HEK293 (cell line): Measurements from ENCODE around the gene ITGB1.

Source experiments
- CTCF ChIA-PET: fragments of 350-600 bp; formaldehyde crosslinking; extraction: SDS; loops from one replicate; lab custom pipeline; 2021; ENCODE audit warnings: antibody characterized with exemption; lab: Yijun Ruan, JAX
- POLR2A ChIA-PET: fragments of 300-600 bp; formaldehyde crosslinking; extraction: SDS; loops from one replicate; lab custom pipeline; 2020; ENCODE audit warnings: antibody characterized with exemption, inconsistent platforms; lab: Yijun Ruan, JAX
- H3K27ac ChIP-seq: fragments of 200-500 bp; sonication (Bioruptor generic); 2 replicates; pipeline ENCODE4 v1.5.1; 2014; ENCODE audit warnings: low read depth, low read length, control low read depth, inconsistent platforms; ENCODE audit errors: extremely low read depth
- H3K36me3 ChIP-seq, 2 experiments: fragments of 200-500 bp in 1 of 2; sonication (Bioruptor generic) in 1 of 2; 1 replicate in 1 of 2; 2 replicates in 1 of 2; pipeline ENCODE4 v1.5.1; 2014 to 2017; ENCODE audit warnings: inconsistent platforms in 2 of 2, low read length in 2 of 2; ENCODE audit not compliant: control insufficient read depth in 2 of 2, insufficient read depth in 1 of 2
- H3K4me1 ChIP-seq: fragments of 200-500 bp; sonication (Bioruptor generic); 2 replicates; pipeline ENCODE4 v1.5.1; 2014; ENCODE audit warnings: mild to moderate bottlenecking, low read length, inconsistent platforms; ENCODE audit not compliant: control insufficient read depth, insufficient read depth
- H3K4me3 ChIP-seq: 2 replicates; pipeline ENCODE4 v1.5.1; 2011; ENCODE audit warnings: low read depth, mild to moderate bottlenecking, control low read depth, low read length, moderate library complexity
- H3K9me3 ChIP-seq: fragments of 200-500 bp; sonication (Bioruptor generic); 2 replicates; pipeline ENCODE4 v1.5.1; 2014; ENCODE audit warnings: low read depth, low read length, inconsistent platforms; ENCODE audit not compliant: control insufficient read depth, insufficient read depth
- EGR2 ChIP-seq: fragments of 450-650 bp; formaldehyde crosslinking; IDR thresholded peaks from 2 replicates; pipeline ENCODE4 v1.5.1; 2016; ENCODE audit warnings: low read depth, missing biosample characterization, missing genetic modification characterization
- FEZF1 ChIP-seq: fragments of 450-650 bp; formaldehyde crosslinking; IDR thresholded peaks from 2 replicates; pipeline ENCODE4 v1.5.1; 2016; ENCODE audit warnings: missing biosample characterization, missing genetic modification characterization
- PRDM1 ChIP-seq: fragments of 450-650 bp; formaldehyde crosslinking; IDR thresholded peaks from 2 replicates; pipeline ENCODE4; 2016; ENCODE audit warnings: missing biosample characterization, missing genetic modification characterization
- YY2 ChIP-seq: fragments of 450-650 bp; formaldehyde crosslinking; IDR thresholded peaks from 2 replicates; pipeline ENCODE4 v1.5.1; 2016; ENCODE audit warnings: missing biosample characterization, missing genetic modification characterization
- ZBTB17 ChIP-seq: fragments of 450-650 bp; formaldehyde crosslinking; IDR thresholded peaks from 2 replicates; pipeline ENCODE4 v1.5.1; 2016; ENCODE audit warnings: missing biosample characterization, missing genetic modification characterization
- ZNF121 ChIP-seq: fragments of 450-650 bp; formaldehyde crosslinking; IDR thresholded peaks from 2 replicates; pipeline ENCODE4 v1.5.1; 2016; ENCODE audit warnings: missing biosample characterization, missing genetic modification characterization
- ZNF155 ChIP-seq: fragments of 450-650 bp; formaldehyde crosslinking; IDR thresholded peaks from 2 replicates; pipeline ENCODE4 v1.5.1; 2016; ENCODE audit warnings: missing biosample characterization, missing genetic modification characterization
- ZNF211 ChIP-seq: fragments of 450-650 bp; formaldehyde crosslinking; IDR thresholded peaks from 2 replicates; pipeline ENCODE4 v1.5.1; 2016; ENCODE audit warnings: low read depth, missing biosample characterization, missing genetic modification characterization
- ZNF24 ChIP-seq: fragments of 450-650 bp; formaldehyde crosslinking; IDR thresholded peaks from 2 replicates; pipeline ENCODE4 v1.5.1; 2016; ENCODE audit warnings: missing biosample characterization, missing genetic modification characterization
- ZNF302 ChIP-seq: fragments of 450-650 bp; formaldehyde crosslinking; IDR thresholded peaks from 2 replicates; pipeline ENCODE4 v1.5.1; 2016; ENCODE audit warnings: missing biosample characterization, missing genetic modification characterization, low read depth
- ZNF324 ChIP-seq: fragments of 450-650 bp; formaldehyde crosslinking; IDR thresholded peaks from 2 replicates; pipeline ENCODE4 v1.5.1; 2016; ENCODE audit warnings: missing biosample characterization, missing genetic modification characterization
- ZNF341 ChIP-seq: fragments of 450-650 bp; formaldehyde crosslinking; IDR thresholded peaks from 2 replicates; pipeline ENCODE4; 2016; ENCODE audit warnings: low read depth, missing biosample characterization, missing genetic modification characterization
- ZNF37A ChIP-seq: fragments of 450-650 bp; IDR thresholded peaks from 2 replicates; pipeline ENCODE4 v1.5.1; 2018; ENCODE audit warnings: missing biosample characterization, missing genetic modification characterization
- ZNF610 ChIP-seq: fragments of 450-650 bp; formaldehyde crosslinking; IDR thresholded peaks from 2 replicates; pipeline ENCODE4 v1.5.1; 2016; ENCODE audit warnings: missing biosample characterization, missing genetic modification characterization, borderline replicate concordance
- ZNF660 ChIP-seq: fragments of 450-650 bp; IDR thresholded peaks from 2 replicates; pipeline ENCODE4 v1.5.1; 2018; ENCODE audit warnings: missing biosample characterization, mild to moderate bottlenecking, missing genetic modification characterization
- ZNF837 ChIP-seq: fragments of 450-650 bp; formaldehyde crosslinking; IDR thresholded peaks from 2 replicates; pipeline ENCODE4 v1.5.1; 2016; ENCODE audit warnings: missing biosample characterization, missing genetic modification characterization
- TF ChIP-seq, protein P1 (sequence below): fragments of 450-650 bp; formaldehyde crosslinking; IDR thresholded peaks from 2 replicates; pipeline ENCODE4 v1.5.1; 2016; ENCODE audit warnings: missing biosample characterization, missing genetic modification characterization
- TF ChIP-seq, protein P2 (sequence below): fragments of 450-650 bp; formaldehyde crosslinking; IDR thresholded peaks from 2 replicates; pipeline ENCODE4 v1.5.1; 2016; ENCODE audit warnings: missing biosample characterization, missing genetic modification characterization
- TF ChIP-seq, protein P3 (sequence below): fragments of 450-650 bp; formaldehyde crosslinking; IDR thresholded peaks from 2 replicates; pipeline ENCODE4 v1.5.1; 2017; ENCODE audit warnings: missing biosample characterization, missing genetic modification characterization
- TF ChIP-seq, protein P4 (sequence below): fragments of 450-650 bp; formaldehyde crosslinking; IDR thresholded peaks from 2 replicates; pipeline ENCODE4 v1.5.1; 2016; ENCODE audit warnings: missing biosample characterization, missing genetic modification characterization
- TF ChIP-seq, protein P5 (sequence below): fragments of 450-650 bp; formaldehyde crosslinking; IDR thresholded peaks from 2 replicates; pipeline ENCODE4 v1.5.1; 2016; ENCODE audit warnings: missing biosample characterization, missing genetic modification characterization

The ITGB1 gene

DNA sequence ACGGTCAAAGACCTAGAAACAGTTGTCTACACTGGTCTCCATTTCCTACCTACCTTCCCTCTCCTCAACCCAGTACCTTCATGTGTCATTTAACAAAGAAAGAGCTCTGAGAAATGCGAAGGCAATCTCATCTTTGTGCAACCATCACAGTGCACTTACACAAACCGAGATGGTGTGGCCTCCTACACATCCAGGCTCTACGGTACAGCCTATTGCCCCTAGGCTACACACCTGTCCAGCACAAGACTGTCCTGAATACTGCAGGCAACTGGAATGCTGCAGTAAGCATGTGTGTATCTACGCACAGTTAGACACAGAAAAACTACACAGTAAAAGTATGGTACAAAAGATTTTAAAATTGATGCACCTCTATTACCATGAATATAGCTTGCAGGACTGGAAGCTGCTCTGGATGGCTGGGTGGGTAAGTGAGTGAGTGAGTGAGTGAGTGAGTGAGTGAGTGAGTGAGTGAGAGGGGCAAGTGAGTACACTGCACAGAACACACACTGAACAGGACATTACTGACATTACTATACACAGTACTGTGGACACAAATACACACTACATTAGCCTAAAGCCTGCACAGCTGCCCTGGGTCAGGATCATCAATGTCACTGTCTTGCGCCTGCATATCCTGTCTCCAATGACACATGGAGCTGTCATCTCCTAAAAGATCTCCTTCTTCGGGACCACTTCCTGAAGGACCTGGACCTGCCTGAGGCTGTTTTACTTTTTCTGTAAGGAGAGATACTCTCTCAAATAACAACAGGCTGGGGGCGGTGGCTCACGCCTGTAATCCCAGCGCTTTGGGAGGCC is 18.5 kb downstream of the ITGB1 start:
- no peak overlapping the region for H3K27ac ChIP-seq
- peaks cover 0 to 7% of the 10 kb centered on the region in 2 experiments; a peak in 1 of 3 replicates for H3K36me3 ChIP-seq
- H3K4me1 ChIP-seq = peaks cover 13% of the 10 kb centered on the region
- no peaks in the 10 kb centered on the region for H3K9me3 ChIP-seq
- H3K4me3 ChIP-seq = no peak overlapping the region
- POLR2A ChIA-PET = no interaction called here
- TF ChIP-seq PRDM1 (tag by site-specific recombination) (peak; percentile 74), ZNF121 (tag by site-specific recombination) (no peak)
- TF ChIP-seq, all 188 proteins: peak for 1
- CTCF ChIA-PET = interaction anchor here (1.2 kb wide), 1 partner anchor 15 kb away, joined by 3 read pairs; no protein-coding TSS in a partner anchor

DNA sequence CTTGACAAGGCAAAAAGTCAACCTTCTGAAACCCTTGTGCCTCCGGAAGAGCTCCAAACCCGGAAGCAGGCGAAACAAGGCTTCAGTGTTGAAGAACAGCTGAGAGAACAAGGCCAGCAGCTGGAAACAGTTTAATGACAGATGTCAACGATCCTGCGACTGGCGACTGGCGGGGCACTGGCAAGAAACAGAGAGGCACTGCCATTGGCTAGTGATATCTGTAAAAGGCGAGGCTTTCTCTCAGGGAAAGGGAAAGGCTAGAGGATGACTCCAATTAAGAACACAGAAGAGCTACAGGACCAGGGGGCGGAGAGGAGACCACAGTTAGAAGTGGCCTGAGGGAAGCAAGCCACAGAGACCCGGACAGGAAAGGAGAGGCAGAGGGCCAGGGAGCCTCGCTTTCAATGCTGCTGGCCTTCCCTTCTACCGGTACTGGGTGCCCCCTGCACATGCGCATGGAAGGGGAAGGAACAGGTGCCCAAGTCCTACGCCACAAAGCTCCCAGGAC is 19.4 kb downstream of the ITGB1 start:
- CTCF ChIA-PET = interaction anchor here (1.2 kb wide), 1 partner anchor 16 kb away, joined by 3 read pairs; no protein-coding TSS in a partner anchor
- POLR2A ChIA-PET = no interaction called here
- no peak overlapping the region for H3K4me3 ChIP-seq
- peaks cover 13% of the 10 kb centered on the region for H3K4me1 ChIP-seq
- peaks cover 4 to 12% of the 10 kb centered on the region in 2 experiments; a peak in 2 of 3 replicates for H3K36me3 ChIP-seq
- H3K9me3 ChIP-seq = no peaks in the 10 kb centered on the region
- H3K27ac ChIP-seq = no peak overlapping the region
- no peak for TF ChIP-seq ZNF660
- no peak for TF ChIP-seq YY2 (tag by site-specific recombination)
- peak; percentile 75 for TF ChIP-seq PRDM1 (tag by site-specific recombination)
- TF ChIP-seq, protein P1, sequence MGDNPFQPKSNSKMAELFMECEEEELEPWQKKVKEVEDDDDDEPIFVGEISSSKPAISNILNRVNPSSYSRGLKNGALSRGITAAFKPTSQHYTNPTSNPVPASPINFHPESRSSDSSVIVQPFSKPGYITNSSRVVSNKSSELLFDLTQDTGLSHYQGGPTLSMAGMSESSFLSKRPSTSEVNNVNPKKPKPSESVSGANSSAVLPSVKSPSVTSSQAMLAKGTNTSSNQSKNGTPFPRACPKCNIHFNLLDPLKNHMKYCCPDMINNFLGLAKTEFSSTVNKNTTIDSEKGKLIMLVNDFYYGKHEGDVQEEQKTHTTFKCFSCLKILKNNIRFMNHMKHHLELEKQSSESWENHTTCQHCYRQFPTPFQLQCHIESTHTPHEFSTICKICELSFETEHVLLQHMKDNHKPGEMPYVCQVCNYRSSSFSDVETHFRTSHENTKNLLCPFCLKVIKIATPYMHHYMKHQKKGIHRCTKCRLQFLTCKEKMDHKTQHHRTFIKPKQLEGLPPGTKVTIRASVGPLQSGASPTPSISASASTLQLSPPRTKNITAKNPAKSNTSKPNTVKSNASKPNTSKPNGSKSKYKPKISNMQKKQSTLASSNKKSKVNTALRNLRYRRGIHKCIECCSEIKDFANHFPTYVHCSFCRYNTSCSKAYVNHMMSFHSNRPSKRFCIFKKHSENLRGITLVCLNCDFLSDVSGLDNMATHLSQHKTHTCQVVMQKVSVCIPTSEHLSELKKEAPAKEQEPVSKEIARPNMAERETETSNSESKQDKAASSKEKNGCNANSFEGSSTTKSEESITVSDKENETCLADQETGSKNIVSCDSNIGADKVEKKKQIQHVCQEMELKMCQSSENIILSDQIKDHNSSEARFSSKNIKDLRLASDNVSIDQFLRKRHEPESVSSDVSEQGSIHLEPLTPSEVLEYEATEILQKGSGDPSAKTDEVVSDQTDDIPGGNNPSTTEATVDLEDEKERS (tag by site-specific recombination) = no peak
- TF ChIP-seq, protein P2, sequence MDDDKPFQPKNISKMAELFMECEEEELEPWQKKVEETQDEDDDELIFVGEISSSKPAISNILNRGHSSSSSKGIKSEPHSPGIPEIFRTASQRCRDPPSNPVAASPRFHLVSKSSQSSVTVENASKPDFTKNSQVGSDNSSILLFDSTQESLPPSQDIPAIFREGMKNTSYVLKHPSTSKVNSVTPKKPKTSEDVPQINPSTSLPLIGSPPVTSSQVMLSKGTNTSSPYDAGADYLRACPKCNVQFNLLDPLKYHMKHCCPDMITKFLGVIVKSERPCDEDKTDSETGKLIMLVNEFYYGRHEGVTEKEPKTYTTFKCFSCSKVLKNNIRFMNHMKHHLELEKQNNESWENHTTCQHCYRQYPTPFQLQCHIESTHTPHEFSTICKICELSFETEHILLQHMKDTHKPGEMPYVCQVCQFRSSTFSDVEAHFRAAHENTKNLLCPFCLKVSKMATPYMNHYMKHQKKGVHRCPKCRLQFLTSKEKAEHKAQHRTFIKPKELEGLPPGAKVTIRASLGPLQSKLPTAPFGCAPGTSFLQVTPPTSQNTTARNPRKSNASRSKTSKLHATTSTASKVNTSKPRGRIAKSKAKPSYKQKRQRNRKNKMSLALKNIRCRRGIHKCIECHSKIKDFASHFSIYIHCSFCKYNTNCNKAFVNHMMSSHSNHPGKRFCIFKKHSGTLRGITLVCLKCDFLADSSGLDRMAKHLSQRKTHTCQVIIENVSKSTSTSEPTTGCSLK (tag by site-specific recombination) = no peak
- TF ChIP-seq ZNF211 (tag by site-specific recombination) = no peak
- TF ChIP-seq ZNF24 = no peak
- TF ChIP-seq ZNF341 (tag by site-specific recombination) = peak; percentile 40; the same call in 1 of the 2 replicates
- TF ChIP-seq ZNF302 (tag by site-specific recombination) = no peak
- no peak for TF ChIP-seq ZNF837 (tag by site-specific recombination)
- no peak for TF ChIP-seq ZNF610 (tag by site-specific recombination)
- no peak for TF ChIP-seq ZNF121 (tag by site-specific recombination)
- peak; percentile 59; the same call in 1 of the 2 replicates for TF ChIP-seq ZBTB17
- TF ChIP-seq ZNF324 = no peak
- TF ChIP-seq EGR2 = no peak
- TF ChIP-seq, protein P3, sequence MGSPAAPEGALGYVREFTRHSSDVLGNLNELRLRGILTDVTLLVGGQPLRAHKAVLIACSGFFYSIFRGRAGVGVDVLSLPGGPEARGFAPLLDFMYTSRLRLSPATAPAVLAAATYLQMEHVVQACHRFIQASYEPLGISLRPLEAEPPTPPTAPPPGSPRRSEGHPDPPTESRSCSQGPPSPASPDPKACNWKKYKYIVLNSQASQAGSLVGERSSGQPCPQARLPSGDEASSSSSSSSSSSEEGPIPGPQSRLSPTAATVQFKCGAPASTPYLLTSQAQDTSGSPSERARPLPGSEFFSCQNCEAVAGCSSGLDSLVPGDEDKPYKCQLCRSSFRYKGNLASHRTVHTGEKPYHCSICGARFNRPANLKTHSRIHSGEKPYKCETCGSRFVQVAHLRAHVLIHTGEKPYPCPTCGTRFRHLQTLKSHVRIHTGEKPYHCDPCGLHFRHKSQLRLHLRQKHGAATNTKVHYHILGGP (tag by site-specific recombination) = no peak
- no peak for TF ChIP-seq ZNF155 (tag by site-specific recombination)
- no peak for TF ChIP-seq ZNF37A (tag by site-specific recombination)
- TF ChIP-seq, protein P4, sequence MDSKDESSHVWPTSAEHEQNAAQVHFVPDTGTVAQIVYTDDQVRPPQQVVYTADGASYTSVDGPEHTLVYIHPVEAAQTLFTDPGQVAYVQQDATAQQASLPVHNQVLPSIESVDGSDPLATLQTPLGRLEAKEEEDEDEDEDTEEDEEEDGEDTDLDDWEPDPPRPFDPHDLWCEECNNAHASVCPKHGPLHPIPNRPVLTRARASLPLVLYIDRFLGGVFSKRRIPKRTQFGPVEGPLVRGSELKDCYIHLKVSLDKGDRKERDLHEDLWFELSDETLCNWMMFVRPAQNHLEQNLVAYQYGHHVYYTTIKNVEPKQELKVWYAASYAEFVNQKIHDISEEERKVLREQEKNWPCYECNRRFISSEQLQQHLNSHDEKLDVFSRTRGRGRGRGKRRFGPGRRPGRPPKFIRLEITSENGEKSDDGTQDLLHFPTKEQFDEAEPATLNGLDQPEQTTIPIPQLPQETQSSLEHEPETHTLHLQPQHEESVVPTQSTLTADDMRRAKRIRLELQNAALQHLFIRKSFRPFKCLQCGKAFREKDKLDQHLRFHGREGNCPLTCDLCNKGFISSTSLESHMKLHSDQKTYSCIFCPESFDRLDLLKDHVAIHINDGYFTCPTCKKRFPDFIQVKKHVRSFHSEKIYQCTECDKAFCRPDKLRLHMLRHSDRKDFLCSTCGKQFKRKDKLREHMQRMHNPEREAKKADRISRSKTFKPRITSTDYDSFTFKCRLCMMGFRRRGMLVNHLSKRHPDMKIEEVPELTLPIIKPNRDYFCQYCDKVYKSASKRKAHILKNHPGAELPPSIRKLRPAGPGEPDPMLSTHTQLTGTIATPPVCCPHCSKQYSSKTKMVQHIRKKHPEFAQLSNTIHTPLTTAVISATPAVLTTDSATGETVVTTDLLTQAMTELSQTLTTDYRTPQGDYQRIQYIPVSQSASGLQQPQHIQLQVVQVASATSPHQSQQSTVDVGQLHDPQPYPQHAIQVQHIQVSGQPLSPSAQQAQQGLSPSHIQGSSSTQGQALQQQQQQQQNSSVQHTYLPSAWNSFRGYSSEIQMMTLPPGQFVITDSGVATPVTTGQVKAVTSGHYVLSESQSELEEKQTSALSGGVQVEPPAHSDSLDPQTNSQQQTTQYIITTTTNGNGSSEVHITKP (tag by site-specific recombination) = no peak
- no peak for TF ChIP-seq FEZF1 (tag by site-specific recombination)
- TF ChIP-seq, protein P5, sequence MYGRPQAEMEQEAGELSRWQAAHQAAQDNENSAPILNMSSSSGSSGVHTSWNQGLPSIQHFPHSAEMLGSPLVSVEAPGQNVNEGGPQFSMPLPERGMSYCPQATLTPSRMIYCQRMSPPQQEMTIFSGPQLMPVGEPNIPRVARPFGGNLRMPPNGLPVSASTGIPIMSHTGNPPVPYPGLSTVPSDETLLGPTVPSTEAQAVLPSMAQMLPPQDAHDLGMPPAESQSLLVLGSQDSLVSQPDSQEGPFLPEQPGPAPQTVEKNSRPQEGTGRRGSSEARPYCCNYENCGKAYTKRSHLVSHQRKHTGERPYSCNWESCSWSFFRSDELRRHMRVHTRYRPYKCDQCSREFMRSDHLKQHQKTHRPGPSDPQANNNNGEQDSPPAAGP (tag by site-specific recombination) = no peak
